HG03280 (cell line): ENCODE results near the gene TMEM190.
A peak's percentile ranks its signal among the peaks of the same experiment; 100 is the strongest.
"Not testable (repeated sequence)": the region's sequence is repeated elsewhere in the genome, so short reads cannot be mapped to it uniquely, and the experiment has no call there.

ENCODE experiments used
- ATAC-seq: cut with Tn5 transposase; IDR thresholded peaks from one replicate; pipeline ENCODE4 v1.9.1; 2021; ENCODE audit warnings: mild to moderate bottlenecking, moderate library complexity; ENCODE audit not compliant: unreplicated experiment

The TMEM190 gene

DNA sequence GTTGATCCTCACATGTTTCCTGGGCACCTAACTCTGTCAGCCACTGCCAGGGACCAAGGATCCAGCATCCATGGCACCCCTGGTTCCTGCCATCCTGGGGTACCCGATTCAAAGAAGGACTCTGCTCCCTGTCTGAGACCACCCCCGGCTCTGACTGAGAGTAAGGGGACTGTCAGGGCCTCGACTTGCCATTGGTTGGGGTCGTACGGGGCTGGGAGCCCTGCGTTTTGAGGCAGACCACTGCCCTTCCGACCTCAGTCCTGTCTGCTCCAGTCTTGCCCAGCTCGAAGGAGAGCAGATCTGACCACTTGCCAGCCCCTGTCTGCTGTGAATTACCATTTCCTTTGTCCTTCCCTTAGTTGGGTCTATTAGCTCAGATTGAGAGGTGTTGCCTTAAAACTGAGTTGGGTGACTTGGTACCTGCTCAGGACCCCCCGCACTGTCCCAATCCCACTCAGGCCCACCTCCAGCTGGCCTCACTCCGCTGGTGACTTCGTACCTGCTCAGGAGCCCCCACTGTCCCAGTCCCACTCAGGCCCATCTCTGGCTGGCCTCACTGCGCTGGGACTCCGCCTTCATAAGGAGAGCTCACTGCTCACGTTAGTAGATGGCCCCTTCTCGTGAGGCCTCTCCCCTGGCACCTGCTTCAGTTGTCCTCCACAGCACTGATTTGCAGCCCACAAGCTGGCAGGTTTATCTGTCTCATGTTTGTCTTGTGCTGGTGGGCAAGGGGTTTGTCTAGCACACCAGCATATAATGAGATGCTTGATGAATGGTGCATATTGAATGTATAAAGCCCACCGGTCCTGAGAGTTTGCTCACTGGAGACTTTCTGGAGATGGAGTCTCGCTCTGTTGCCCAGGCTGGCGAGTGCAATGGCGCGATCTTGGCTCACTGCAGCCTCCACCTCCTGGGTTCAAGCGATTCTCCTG, 13.0 kb downstream of the TMEM190 start:
- ATAC-seq = no peak

GRCh38 chr19:55390461-55390880, 13.8 kb downstream of the TMEM190 start:
- no peak for ATAC-seq

DNA sequence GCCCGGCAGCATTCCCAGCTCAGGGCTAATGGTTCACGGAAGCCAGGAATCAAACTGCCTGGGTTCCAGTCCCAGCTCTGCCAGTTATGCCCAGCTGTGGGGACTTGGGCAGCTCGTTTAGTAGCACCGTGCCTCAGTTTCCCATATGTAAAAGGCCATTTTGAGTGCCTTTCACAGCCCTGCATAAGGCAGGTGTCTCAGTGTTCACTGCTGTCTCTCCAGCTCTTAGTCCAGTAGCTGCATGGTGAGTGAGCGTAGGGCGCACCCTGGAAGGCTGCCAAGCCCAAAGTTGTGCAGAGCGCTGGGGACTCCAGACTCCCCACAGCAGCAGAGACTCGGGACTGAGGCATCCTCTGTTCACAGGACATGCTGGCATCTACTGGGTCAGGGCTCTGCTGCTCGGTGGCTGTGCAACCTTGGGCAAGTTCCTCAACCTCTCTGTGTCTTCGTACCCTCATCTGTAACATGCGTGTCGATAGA, 14.6 kb downstream of the TMEM190 start:
- ATAC-seq = no peak

DNA sequence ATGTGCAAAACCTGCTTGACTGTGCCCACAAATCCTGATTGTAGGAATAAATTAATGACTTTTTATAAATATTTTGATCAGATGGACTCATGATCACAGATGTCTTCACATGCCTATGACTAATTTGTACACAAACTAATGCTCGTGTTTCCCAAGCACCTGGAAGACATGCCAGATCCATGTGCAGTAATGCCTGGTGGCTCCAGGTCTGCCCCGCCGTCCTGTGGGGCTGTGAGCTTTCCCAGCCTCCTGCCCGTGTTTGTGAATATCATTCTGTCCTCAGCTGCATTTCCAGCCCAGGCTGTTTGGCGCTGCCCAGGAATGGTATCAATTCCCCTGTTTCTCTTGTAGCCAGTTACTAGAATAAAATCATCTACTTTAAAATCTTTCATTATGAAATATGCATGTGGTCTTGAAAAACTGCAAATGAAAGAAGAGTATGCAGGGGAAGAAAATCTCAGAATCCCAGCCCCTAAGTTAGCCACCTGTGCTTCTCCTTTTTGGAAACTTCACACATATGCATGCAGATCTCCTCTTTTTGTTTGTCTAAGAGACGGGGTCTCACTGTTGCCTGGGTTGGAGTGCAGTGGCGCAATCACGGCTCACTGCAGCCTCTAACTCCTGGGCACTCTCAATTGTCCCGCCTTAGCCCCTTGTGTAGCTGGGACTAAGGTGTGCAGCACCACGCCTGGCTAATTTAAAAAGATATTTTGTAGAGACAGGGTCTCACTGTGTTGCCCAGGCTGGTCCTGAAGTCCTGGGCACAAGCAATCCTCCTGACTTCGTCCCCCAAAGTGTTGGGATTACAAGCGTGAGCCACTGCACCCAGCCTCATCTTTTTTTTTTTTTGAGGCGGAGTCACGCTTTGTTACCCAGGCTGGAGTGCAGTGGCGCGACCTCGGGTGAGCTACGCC, 15.3 kb downstream of the TMEM190 start:
- no peak for ATAC-seq

DNA sequence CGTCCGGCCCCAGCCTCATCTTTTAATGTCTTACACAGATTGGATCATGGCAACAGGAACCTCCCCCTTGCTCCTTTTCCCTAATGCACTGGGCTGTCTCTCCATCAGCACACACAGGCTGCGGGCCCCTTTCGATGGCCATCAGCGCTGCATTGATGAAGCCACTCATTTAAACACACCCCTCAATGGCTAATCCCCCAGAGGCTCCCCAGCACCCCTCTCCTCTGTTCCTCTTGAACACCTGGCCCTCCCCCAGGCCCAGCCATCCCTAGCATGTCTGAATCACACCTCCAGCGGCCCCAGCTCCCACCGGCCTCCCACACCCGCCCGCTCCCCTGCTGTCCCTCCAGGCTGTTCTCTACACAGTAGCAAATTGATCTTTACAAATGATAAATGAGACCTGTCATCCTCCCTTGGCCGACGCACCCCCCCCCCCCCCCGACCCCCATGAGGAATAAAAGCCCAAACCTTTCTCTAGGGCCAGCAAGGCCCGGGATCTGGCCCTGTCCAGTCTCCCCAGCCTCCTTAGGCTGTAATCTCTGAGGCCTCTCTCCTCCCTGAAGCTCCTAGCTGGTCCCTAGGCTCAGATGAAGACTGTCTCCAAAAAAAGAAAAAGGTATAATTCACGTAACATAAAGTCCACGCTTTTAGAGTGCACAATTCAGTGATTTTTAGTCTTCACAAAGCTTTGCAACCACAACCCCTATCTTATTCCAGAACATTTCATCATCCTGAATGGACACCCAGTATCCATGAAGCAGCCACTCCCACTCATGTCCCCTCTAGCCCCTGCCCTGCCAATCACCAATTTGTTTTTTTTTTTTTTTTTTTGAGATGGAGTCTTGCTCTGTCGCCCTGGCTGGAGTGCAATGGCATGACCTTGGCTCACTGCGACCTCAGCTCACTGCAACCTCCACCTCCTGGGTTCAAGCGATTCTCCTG, 16.5 kb downstream of the TMEM190 start:
- ATAC-seq = no peak

DNA sequence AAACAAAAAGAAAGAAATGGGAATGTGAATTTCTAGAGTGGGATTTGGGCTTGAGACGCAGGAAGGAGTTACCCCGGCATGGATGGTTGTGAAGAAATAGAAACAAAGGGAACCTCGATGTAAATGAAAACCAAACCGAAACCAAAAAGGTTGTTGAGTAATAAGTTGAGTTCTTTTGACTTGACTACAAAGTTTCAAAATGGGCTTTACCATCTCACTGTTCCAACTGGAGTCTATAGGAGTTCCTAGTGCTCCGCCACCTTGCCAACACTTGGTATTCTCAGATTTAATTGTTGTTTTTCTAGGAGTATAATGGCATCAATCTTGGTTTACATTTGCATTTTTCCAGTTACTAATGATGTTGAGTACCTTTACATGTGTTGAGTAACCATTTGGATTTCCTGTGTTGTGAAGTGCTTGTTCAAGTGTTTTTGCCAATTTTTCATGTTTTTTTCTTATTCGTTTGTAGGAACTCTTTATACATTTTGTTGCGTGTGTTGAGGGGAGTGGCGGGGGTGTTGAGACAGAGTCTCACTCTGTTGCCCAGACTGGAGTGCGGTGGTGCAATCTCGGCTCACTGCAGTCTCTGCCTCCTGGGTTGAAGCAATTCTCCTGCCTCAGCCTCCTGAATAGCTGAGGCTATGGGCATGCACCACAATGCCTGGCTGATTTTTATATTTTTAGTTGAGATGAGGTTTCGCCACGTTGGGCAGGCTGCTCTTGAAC, 21.7 kb downstream of the TMEM190 start:
- ATAC-seq = no peak

DNA sequence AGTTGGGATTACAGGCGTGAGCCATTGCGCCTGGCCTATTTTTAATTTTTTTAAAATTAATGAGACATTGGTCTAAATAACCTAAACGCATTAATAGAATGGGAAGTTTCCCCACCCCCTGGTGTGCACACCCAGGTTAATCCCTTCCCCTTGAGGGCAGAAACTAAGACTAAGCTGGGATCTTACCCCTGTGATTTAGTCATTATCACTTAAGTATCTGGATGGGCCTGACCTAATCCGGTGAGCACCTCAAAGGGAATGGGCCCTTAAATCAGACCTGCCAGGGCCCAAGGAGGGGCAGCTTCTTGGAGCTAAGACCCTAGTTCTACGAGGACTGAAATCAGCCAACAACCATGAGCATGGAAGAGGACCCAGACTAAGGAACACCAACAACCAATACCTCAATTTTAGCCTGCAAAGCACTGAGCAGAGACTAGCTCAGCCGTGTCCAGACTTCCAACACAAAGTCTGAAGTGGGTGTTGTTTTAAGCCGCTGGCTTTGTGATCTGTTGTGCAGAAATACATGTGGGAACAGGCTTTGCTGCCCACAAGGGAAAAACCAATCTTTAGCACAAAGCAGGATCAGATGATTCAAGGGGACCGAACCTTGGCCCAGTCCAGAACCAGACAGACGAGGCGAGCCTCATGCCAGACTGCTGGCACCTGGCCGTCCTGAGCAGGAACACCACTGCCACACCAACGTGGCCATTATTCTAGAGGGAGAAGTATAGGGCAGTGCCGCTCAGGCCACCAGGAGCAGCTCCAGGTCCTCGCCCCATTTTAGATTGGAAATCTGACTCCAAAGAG, 23.9 kb downstream of the TMEM190 start:
- ATAC-seq = no peak

DNA sequence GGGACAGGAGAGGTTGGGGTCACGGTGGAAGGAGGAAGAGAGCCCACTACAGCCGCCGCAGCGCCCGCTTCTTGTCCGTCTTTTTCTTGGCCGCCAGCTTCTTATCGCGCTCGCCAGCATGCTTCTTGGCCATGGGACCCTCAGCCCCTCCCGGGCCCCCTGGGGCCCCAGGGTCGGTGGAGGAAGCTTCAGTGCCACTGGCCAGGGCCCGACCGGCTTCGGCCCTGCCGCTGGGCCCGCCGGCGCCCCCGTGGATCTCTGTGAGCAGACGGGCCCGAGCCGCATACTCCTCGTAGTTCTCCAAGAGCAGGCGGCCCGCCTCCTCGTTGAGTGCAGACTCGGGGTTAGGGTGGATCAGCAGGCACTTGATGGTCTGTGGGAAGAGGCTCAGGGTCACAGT, 24.8 kb downstream of the TMEM190 start:
- ATAC-seq = not testable (repeated sequence)

- ATAC-seq = no peak
Observed at GRCh38 chr19:55402509-55402908, 25.9 kb downstream of the TMEM190 start.

DNA sequence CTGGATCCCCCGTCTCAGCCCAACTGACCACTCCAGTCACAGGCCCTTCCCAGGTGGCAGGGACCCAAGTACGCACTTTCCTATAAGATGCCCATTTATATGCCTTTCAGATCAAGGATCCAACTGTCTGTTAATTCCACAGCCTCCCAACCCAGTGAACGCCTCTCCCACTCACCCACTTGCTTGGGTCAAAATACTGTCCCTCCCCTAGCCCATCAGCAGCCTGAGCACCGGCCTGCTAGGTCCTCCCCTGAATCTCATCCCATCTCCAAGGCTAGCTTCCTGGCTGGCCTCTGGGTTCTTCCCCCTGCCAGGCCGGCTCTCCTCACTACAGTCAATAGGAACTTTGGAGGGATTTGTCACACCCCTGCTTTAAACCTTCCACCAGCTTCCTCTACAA, 29.0 kb downstream of the TMEM190 start:
- no peak for ATAC-seq

DNA sequence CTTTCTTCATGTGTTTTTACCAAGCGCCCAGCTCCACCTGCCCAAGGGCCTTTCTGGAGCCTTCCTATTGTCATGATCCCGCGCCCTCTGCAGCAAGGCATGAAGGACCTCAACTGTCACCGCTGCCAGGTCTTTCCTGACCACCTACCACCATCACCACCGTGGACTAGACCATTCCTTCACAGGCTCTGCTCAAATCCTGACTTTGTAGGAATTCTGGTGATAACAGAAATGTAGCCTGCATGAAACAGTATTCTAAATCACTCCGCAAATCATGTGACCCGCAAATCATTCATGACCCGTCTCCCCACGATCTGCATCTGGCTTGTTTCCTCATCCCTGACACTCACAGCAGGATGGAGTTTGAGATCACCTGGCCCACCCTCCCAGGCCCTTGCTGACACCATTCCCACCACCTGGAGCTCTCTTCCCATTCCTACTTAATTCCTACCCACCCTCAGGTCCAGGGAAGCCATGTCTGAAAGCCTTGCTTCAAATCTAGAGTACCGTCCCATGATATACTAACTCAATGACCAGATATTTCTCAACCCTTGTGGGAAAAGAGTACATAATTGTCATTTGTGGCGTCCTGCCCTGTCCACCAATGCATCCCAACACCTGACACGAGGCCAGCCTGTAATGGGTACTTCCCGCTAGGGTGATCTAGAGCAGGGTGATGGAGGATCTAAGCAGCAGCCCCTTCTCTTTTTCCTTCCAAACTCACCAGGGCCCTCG, 29.6 kb downstream of the TMEM190 start:
- no peak for ATAC-seq

DNA sequence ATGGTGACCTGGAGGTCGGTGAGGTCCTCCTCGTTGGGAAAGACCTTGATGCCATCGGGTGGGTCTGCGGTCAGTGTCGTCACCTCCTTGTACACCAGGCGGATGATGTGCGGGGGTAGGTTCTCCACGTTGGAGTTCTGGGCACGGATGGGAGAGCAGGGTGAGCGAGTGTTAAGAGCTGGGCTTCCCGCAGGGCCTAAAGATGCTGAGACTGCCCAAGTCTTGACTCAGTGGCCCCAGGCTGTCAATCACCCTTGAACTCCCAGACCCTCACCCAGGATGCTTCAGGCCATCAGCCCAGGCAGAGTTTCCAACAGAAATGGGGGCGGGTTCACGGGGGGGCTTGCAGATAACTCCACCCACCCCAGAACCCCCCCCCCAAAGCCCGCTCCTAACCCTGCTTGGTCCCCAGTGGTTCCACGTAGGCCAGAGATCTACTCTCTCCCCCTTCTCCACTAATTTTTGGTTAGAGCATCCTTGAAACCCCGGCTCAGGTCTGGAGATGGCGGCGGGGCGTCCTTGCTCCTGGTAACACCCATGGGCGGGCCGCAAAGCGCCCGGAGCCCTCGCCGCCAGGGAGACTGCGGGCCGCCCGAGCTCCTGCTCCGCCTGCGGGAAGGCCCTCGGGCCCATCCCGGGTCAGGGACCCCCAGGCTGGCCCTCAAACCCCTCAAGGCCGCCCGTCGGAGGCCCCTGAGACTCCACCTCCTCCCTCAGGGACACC, 30.4 kb downstream of the TMEM190 start:
- ATAC-seq = no peak

DNA sequence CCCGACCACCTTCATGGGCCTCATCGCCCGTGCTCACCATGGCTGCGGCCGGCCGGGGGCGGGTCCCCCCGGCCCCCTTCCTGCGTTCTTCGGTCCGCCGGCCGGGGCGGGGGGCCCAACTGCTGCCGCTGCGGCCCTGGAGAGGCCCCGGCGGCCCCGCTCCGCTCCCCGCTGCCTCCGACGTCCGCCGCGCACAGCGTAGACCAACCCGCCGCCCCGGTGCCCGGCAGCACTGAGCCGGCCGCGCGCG, 30.8 kb downstream of the TMEM190 start, which contains the start of gene UBE2S:
TSS of gene UBE2S (minus strand) at position 239 of the 250 bp plus-strand sequence. CDS start at position 40, 199 bp downstream.
- ATAC-seq = not testable (repeated sequence)

GRCh38 chr19:55407800-55408532, 31.3 kb downstream of the TMEM190 start:
- ATAC-seq = peak; percentile 77

GRCh38 chr19:55408533-55408872, 31.9 kb downstream of the TMEM190 start:
- ATAC-seq = no peak

DNA sequence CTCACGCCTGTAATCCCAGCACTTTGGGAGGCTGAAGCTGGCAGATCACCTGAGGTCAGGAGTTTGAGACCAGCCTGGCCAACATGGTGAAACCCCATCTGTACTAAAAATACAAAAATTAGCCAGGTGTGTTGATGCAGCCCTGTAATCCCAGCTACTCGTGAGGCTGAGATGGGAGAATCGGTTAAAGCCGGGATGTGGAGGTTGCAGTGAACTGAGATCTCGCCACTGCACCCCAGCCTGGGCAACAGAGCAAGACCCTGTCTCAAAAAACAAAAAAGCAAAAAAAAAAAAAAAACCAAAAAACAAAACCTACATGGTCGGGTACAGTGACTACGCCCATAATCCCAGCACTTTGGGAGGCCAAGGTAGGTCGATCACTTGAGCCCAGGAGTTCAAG, 32.6 kb downstream of the TMEM190 start:
- not testable (repeated sequence) for ATAC-seq

DNA sequence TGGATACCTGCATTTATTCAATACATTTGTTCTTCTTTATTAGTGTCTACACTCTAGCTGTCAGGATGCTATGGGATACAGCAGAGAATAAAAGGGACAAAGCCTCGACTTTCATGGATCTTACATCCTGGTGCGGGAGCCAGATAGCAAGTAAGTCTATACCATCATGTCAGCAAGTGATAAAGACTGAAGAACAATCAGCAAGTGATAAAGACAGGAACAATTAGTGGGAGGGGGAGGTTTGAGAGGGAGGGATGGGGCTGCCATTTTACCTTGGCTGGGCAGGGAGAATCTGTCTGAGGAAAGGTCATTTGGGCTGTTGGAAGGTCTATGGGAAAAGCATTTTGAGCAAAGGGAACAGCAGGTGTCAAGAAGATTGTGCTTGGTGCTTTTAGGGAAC, 33.5 kb downstream of the TMEM190 start:
- no peak for ATAC-seq
